ENCODE results near the gene MEDAG. TPM values are rescaled to one million over a fixed set of nuclear protein-coding genes. Genes with fewer than 3 reads are reported as not detected.

MEDAG gene
- total and polyA plus RNA-seq, 2 donors (not counting 3 experiments of a cell fraction or from before 2014, with no cell fraction given): 27.2 TPM

DNA sequence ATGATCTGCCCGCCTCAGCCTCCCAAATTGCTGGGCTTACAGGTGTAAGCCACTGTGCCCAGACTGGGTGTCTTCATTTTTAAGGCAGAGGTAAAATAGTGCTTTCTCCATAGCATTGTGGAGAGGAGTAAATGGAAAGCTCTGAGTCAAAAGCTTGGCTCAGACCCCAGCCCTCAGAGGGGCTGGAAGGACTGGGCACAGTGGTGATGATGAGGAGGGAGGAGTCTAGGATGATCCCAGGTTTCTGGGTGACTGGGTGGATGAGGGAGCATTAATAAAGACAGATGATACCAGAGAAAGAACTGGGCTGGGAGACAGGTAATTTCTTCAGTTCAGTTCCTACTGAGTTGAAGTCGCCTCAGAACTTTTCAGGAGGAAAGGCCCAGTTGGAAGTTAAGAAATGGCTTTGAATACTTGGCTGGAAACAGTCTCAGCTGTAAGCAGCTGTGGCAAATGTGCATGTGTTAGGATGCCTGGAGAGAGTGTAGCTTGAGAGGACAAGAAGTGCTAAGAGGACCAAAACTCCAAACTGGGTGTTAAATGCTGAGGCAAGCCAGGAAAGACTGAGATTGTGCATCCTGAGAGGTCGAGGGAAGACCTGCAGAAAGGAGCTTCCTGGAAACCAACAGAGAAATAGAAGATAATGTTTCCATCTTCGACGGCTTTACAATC lies 37.1 kb upstream of the MEDAG start:
- no peaks in the 10 kb centered on the region for H3K9me3 ChIP-seq (replicated peaks; ENCODE audit: control insufficient read depth, insufficient read depth, low read length)
- dilution Hi-C loops (cut with MboI; ENCODE audit: extremely low pct_ligation_motif_present, low sequenced_read_pairs) (loop anchor here (10.0 kb wide), 1 partner anchor 64 kb away; no protein-coding TSS in a partner anchor), intact Hi-C loops (cut with micrococcal nuclease) (loop anchor here (10.0 kb wide), 1 partner anchor 564 kb away; the partner anchor contains the start of gene KATNAL1)
- peak overlapping the region; percentile 97 for H3K27ac ChIP-seq (ENCODE audit: insufficient read depth, low read depth, low read length)
- H3K79me2 ChIP-seq (ENCODE audit: control insufficient read depth, insufficient read depth, low read length): no peaks in the 10 kb centered on the region
- H3K4me3 ChIP-seq (replicated peaks in 1 of 3; ENCODE audit: insufficient read depth in 1 of 3, low read depth in 1 of 3, low read length in 3 of 3): no peak overlapping the region
- no peak for FAIRE-seq
- ChIA-PET POLR2A (interaction anchor here (1.6 kb wide), 1 partner anchor 246 kb away, joined by 4 read pairs; no protein-coding TSS in a partner anchor), CTCF (interaction anchor here (0.7 to 2.0 kb wide), 6 partner anchors 40 to 253 kb away, joined by 3 to 12 read pairs (median 4); no protein-coding TSS in a partner anchor)
- no peaks in the 10 kb centered on the region for H3K9me1 ChIP-seq (replicated peaks; ENCODE audit: control insufficient read depth, extremely low read depth, insufficient read depth, low read length)
- no peak for DNase-seq (ENCODE audit: low read depth, low spot score)
- H3K36me3 ChIP-seq (ENCODE audit: control insufficient read depth in 2 of 2, extremely low read depth in 1 of 2, insufficient read depth in 2 of 2, low read length in 2 of 2): no peaks in the 10 kb centered on the region
- H2AFZ ChIP-seq (ENCODE audit: low read depth, low read length): peak overlapping the region; percentile 58
- H3K4me2 ChIP-seq (ENCODE audit: insufficient read depth, low read length): no peak overlapping the region
- H4K20me1 ChIP-seq (replicated peaks; ENCODE audit: control insufficient read depth, extremely low read depth, insufficient read depth, low read length): no peaks in the 10 kb centered on the region
- TF ChIP-seq, protein P1, sequence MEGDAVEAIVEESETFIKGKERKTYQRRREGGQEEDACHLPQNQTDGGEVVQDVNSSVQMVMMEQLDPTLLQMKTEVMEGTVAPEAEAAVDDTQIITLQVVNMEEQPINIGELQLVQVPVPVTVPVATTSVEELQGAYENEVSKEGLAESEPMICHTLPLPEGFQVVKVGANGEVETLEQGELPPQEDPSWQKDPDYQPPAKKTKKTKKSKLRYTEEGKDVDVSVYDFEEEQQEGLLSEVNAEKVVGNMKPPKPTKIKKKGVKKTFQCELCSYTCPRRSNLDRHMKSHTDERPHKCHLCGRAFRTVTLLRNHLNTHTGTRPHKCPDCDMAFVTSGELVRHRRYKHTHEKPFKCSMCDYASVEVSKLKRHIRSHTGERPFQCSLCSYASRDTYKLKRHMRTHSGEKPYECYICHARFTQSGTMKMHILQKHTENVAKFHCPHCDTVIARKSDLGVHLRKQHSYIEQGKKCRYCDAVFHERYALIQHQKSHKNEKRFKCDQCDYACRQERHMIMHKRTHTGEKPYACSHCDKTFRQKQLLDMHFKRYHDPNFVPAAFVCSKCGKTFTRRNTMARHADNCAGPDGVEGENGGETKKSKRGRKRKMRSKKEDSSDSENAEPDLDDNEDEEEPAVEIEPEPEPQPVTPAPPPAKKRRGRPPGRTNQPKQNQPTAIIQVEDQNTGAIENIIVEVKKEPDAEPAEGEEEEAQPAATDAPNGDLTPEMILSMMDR (IDR thresholded peaks at IDR 0.05; ENCODE audit: extremely low read depth in 1 of 2, insufficient read depth in 1 of 2, low read depth in 1 of 2, low read length in 2 of 2): no peak
- TF ChIP-seq GATA2 (IDR thresholded peaks at IDR 0.05; ENCODE audit: insufficient read depth, insufficient read length, low read depth, low read length) (no peak), FOS (IDR thresholded peaks at IDR 0.05; ENCODE audit: borderline replicate concordance, insufficient read depth, low read length) (no peak), EZH2 (IDR thresholded peaks at IDR 0.05; ENCODE audit: borderline replicate concordance, low read depth, low read length, severe bottlenecking) (no peak), MYC (IDR thresholded peaks at IDR 0.05; ENCODE audit: low read depth, low read length) (no peak), POLR2AphosphoS5 (IDR thresholded peaks at IDR 0.05; ENCODE audit: insufficient read depth, low read depth, low read length) (no peak), POLR2A (IDR thresholded peaks at IDR 0.05; ENCODE audit: low read depth, low read length) (no peak), JUN (IDR thresholded peaks at IDR 0.05; ENCODE audit: borderline replicate concordance, insufficient read depth, insufficient read length, low read depth) (no peak)
- TF ChIP-seq, protein P2, sequence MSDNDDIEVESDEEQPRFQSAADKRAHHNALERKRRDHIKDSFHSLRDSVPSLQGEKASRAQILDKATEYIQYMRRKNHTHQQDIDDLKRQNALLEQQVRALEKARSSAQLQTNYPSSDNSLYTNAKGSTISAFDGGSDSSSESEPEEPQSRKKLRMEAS (IDR thresholded peaks at IDR 0.05; ENCODE audit: insufficient read depth, insufficient read length): no peak
- no peak overlapping the region for H3K9ac ChIP-seq (replicated peaks; ENCODE audit: extremely low read depth, insufficient read depth, low read length)
- BruUV-seq (replicated peaks): no TSS peak
- H3K4me1 ChIP-seq (ENCODE audit: control insufficient read depth, extremely low read depth, insufficient read depth, low read length): peaks cover 53% of the 10 kb centered on the region
- H3K27me3 ChIP-seq (ENCODE audit: control insufficient read depth in 2 of 2, insufficient read depth in 2 of 2, low read length in 2 of 2): no peaks in the 10 kb centered on the region

All from endothelial cell of umbilical vein (primary cell).